IMR-90 (cell line): ENCODE data around the gene AMIGO3. TPM values are rescaled to one million over a fixed set of nuclear protein-coding genes. Genes with fewer than 3 reads are reported as not detected.

Experiments used
- ATAC-seq: fragments of 200-7000 bp; cut with Tn5 transposase; 2 replicates; pipeline ENCODE4 v1.9.1; 2020; ENCODE audit warnings: low read depth, mild to moderate bottlenecking, moderate library complexity
- BruUV-seq: library from RNA; stranded (reverse); fragments of 400-500 nt; replicated peaks from 2 replicates; lab custom pipeline; 2021; lab: Mats Ljungman, UMichigan
- CTCF ChIA-PET: fragments of 300-600 bp; formaldehyde crosslinking; extraction: SDS; loops from one replicate; lab custom pipeline; 2021; ENCODE audit warnings: antibody characterized with exemption; lab: Yijun Ruan, JAX
- POLR2A ChIA-PET: fragments of 300-600 bp; sonication (Branson Sonifier 250); formaldehyde crosslinking; loops from one replicate; lab custom pipeline; 2022; ENCODE audit warnings: antibody characterized with exemption; ENCODE audit not compliant: unreplicated experiment; lab: Charles Lee
- DNase-seq: peaks from one replicate; pipeline ENCODE4 v3.0.0; 2013
- H2AFZ ChIP-seq: replicated peaks from 2 replicates; pipeline ENCODE3; 2013; ENCODE audit warnings: low read length, mild to moderate bottlenecking; ENCODE audit not compliant: poor library complexity
- H2AK5ac ChIP-seq: 2 replicates; pipeline ENCODE4 v1.6.1; 2013; ENCODE audit warnings: low read depth, low read length, inconsistent platforms
- H2AK9ac ChIP-seq: replicated peaks from 2 replicates; pipeline ENCODE3; 2013; ENCODE audit warnings: mild to moderate bottlenecking, low read depth, low read length, moderate library complexity; ENCODE audit not compliant: poor library complexity
- H2BK120ac ChIP-seq: 2 replicates; pipeline ENCODE4 v1.6.1; 2013; ENCODE audit warnings: low read depth, low read length, inconsistent platforms
- H2BK15ac ChIP-seq: 3 replicates; pipeline ENCODE4 v1.6.1; 2013; ENCODE audit warnings: low read depth, low read length, inconsistent platforms
- H2BK20ac ChIP-seq: 2 replicates; pipeline ENCODE4 v1.6.1; 2013; ENCODE audit warnings: low read depth, mild to moderate bottlenecking, inconsistent platforms, low read length, moderate library complexity
- H2BK5ac ChIP-seq: 2 replicates; pipeline ENCODE4 v1.6.1; 2013; ENCODE audit warnings: mild to moderate bottlenecking, low read depth, low read length, inconsistent platforms; ENCODE audit not compliant: poor library complexity, severe bottlenecking
- H3K14ac ChIP-seq: replicated peaks from 2 replicates; pipeline ENCODE4 v1.6.1; 2013; ENCODE audit warnings: low read depth, low read length, inconsistent platforms
- H3K18ac ChIP-seq: 2 replicates; pipeline ENCODE4 v1.6.1; 2013; ENCODE audit warnings: low read depth, low read length, control low read depth
- H3K23ac ChIP-seq: 2 replicates; pipeline ENCODE4 v1.6.1; 2013; ENCODE audit warnings: low read depth, low read length, inconsistent platforms
- H3K27ac ChIP-seq: 2 replicates; pipeline ENCODE4 v1.5.1; 2013; ENCODE audit warnings: mild to moderate bottlenecking, control low read depth, low read length; ENCODE audit not compliant: insufficient read depth
- H3K27me3 ChIP-seq: 2 replicates; pipeline ENCODE4 v1.6.1; 2013; ENCODE audit warnings: low read length; ENCODE audit not compliant: control insufficient read depth, insufficient read depth
- H3K36me3 ChIP-seq: 2 replicates; pipeline ENCODE4 v1.6.1; 2013; ENCODE audit warnings: low read length, mixed read lengths; ENCODE audit not compliant: control insufficient read depth, insufficient read depth
- H3K4ac ChIP-seq: 2 replicates; pipeline ENCODE4 v1.6.1; 2013; ENCODE audit warnings: low read depth, low read length, inconsistent platforms
- H3K4me1 ChIP-seq: 2 replicates; pipeline ENCODE4 v1.6.1; 2013; ENCODE audit warnings: low read length, mixed read lengths; ENCODE audit not compliant: control insufficient read depth, insufficient read depth
- H3K4me2 ChIP-seq: 2 replicates; pipeline ENCODE4 v1.6.1; 2013; ENCODE audit warnings: low read depth, mild to moderate bottlenecking, control low read depth, low read length, moderate library complexity
- H3K4me3 ChIP-seq: 2 replicates; pipeline ENCODE4 v1.5.1; 2013; ENCODE audit warnings: low read depth, mild to moderate bottlenecking, control low read depth, low read length, moderate library complexity; ENCODE audit not compliant: insufficient read depth
- H3K56ac ChIP-seq: 2 replicates; pipeline ENCODE4 v1.6.1; 2013; ENCODE audit warnings: low read length, inconsistent platforms; ENCODE audit not compliant: insufficient read depth; ENCODE audit errors: extremely low read depth
- H3K79me1 ChIP-seq, 2 experiments: 2 replicates each; pipeline ENCODE4 v1.6.1; 2013; ENCODE audit warnings: low read length in 2 of 2, inconsistent platforms in 1 of 2, low read depth in 1 of 2
- H3K9ac ChIP-seq: 2 replicates; pipeline ENCODE4 v1.6.1; 2013; ENCODE audit warnings: low read depth, low read length, control low read depth
- H3K9me1 ChIP-seq: 2 replicates; pipeline ENCODE4 v1.6.1; 2013; ENCODE audit warnings: low read length, inconsistent platforms; ENCODE audit not compliant: insufficient read depth
- H3K9me3 ChIP-seq: 2 replicates; pipeline ENCODE4 v1.6.1; 2013; ENCODE audit warnings: low read length; ENCODE audit not compliant: control insufficient read depth, insufficient read depth
- H4K20me1 ChIP-seq: 2 replicates; pipeline ENCODE4 v1.6.1; 2013; ENCODE audit warnings: low read length, inconsistent platforms; ENCODE audit not compliant: insufficient read depth
- H4K5ac ChIP-seq: 2 replicates; pipeline ENCODE4 v1.6.1; 2013; ENCODE audit warnings: mild to moderate bottlenecking, low read depth, low read length, control low read depth
- H4K8ac ChIP-seq, 2 experiments: 2 replicates each; pipeline ENCODE4 v1.6.1; 2013; ENCODE audit warnings: low read depth in 2 of 2, low read length in 2 of 2, control low read depth in 1 of 2, inconsistent platforms in 1 of 2
- H4K91ac ChIP-seq: 2 replicates; pipeline ENCODE4 v1.6.1; 2013; ENCODE audit warnings: low read depth, low read length, inconsistent platforms; ENCODE audit not compliant: insufficient read depth
- BHLHE40 ChIP-seq: fragments of 150-350 bp; IDR thresholded peaks from 2 replicates; pipeline ENCODE4 v1.6.1; 2016; ENCODE audit warnings: mild to moderate bottlenecking, low read depth, low read length
- CEBPB ChIP-seq: IDR thresholded peaks from 2 replicates; pipeline ENCODE4 v1.6.1; 2012; ENCODE audit warnings: low read depth, low read length, improper control_type of control experiment
- CHD1 ChIP-seq: IDR thresholded peaks from 2 replicates; pipeline ENCODE4 v1.6.1; 2012; ENCODE audit warnings: low read depth, low read length, improper control_type of control experiment
- FOS ChIP-seq: fragments of 150-350 bp; IDR thresholded peaks from 2 replicates; pipeline ENCODE4 v1.6.1; 2016; ENCODE audit warnings: low read depth, low read length
- MAFK ChIP-seq: IDR thresholded peaks from 2 replicates; pipeline ENCODE4 v1.6.1; 2012; ENCODE audit warnings: low read depth, low read length, improper control_type of control experiment
- MAZ ChIP-seq: IDR thresholded peaks from 2 replicates; pipeline ENCODE4 v1.6.1; 2012; ENCODE audit warnings: low read depth, mild to moderate bottlenecking, low read length, improper control_type of control experiment, moderate library complexity, borderline replicate concordance
- MXI1 ChIP-seq: IDR thresholded peaks from 2 replicates; pipeline ENCODE4 v1.6.1; 2012; ENCODE audit warnings: low read depth, mild to moderate bottlenecking, low read length, moderate library complexity, borderline replicate concordance
- NFE2L2 ChIP-seq: fragments of 150-350 bp; IDR thresholded peaks from 2 replicates; pipeline ENCODE4 v1.6.1; 2016; ENCODE audit warnings: low read depth, mild to moderate bottlenecking, low read length
- POLR2A ChIP-seq: IDR thresholded peaks from 2 replicates; pipeline ENCODE4 v1.6.1; 2012; ENCODE audit warnings: mild to moderate bottlenecking, low read depth, low read length
- RAD21 ChIP-seq: IDR thresholded peaks from 2 replicates; pipeline ENCODE4 v1.6.1; 2012; ENCODE audit warnings: low read length, improper control_type of control experiment
- RCOR1 ChIP-seq: IDR thresholded peaks from 2 replicates; pipeline ENCODE4 v1.6.1; 2012; ENCODE audit warnings: mild to moderate bottlenecking, low read length, improper control_type of control experiment; ENCODE audit not compliant: insufficient replicate concordance
- RFX5 ChIP-seq: IDR thresholded peaks from 2 replicates; pipeline ENCODE4 v1.8.0; 2012; ENCODE audit warnings: low read depth, mild to moderate bottlenecking, low read length, moderate library complexity
- SMC3 ChIP-seq: fragments of 150-350 bp; IDR thresholded peaks from 2 replicates; pipeline ENCODE4 v1.6.1; 2016; ENCODE audit warnings: low read depth, mild to moderate bottlenecking, antibody characterized with exemption, low read length, moderate library complexity
- WGBS, 2 experiments: methylation state at CpG; one replicate each; pipeline versions ENCODE4 v1.1.5 to v1.1.7; 2013; ENCODE audit warnings: missing lambda C conversion rate in 2 of 2; ENCODE audit not compliant: insufficient read length in 1 of 2; ENCODE audit errors: extremely low coverage in 2 of 2; 5-methylcytosine and 5-hydroxymethylcytosine counted together
- dilution Hi-C: fragments of 300-500 bp; cut with HindIII; formaldehyde crosslinking; loops from one replicate; pipeline ENCODE4 v1.14.3; 2018; ENCODE audit warnings: low sequenced_read_pairs; ENCODE audit not compliant: unreplicated experiment
- in situ Hi-C: fragments of 300-500 bp; cut with MboI; formaldehyde crosslinking; loops from 3 replicates; pipeline ENCODE4 v1.14.3; 2019; ENCODE audit warnings: low sequenced_read_pairs, inconsistent platforms, mixed read lengths
- intact Hi-C: fragments of 100-400 bp; cut with micrococcal nuclease; formaldehyde crosslinking; loops from 2 replicates; pipeline ENCODE4 v1.10.0; 2022
- polyA plus RNA-seq, 3 experiments: library from polyadenylated mRNA; depleted of rRNA; stranded (reverse); fragments of >200 nt; gene quantifications; 2 replicates each; pipeline ENCODE4 v1.2.3, GENCODE V29; 2012; ENCODE audit warnings: low replicate concordance in 1 of 3
- total RNA-seq: library from RNA; depleted of rRNA; stranded (reverse); fragments of >200 nt; gene quantifications from 2 replicates; pipeline ENCODE4 v1.2.3, GENCODE V29; 2012
- TF ChIP-seq, protein P1 (sequence below): conservative IDR thresholded peaks from 2 replicates; pipeline ENCODE4 v1.5.1; 2012; ENCODE audit warnings: mild to moderate bottlenecking, low read depth, low read length, improper control_type of control experiment
- TF ChIP-seq, protein P2 (sequence below): fragments of 150-350 bp; IDR thresholded peaks from 2 replicates; pipeline ENCODE4 v1.6.1; 2017; ENCODE audit warnings: mild to moderate bottlenecking, antibody characterized with exemption, low read length, low read depth
- TF ChIP-seq, protein P3 (sequence below): fragments of 150-350 bp; IDR thresholded peaks from 2 replicates; pipeline ENCODE4 v1.6.1; 2016; ENCODE audit warnings: low read depth, mild to moderate bottlenecking, low read length, moderate library complexity, borderline replicate concordance

The AMIGO3 gene
- total and polyA plus RNA-seq, 2 of the 4 experiments (the other 2 are of a cell fraction) = 1.5 TPM; not detected in 1

DNA sequence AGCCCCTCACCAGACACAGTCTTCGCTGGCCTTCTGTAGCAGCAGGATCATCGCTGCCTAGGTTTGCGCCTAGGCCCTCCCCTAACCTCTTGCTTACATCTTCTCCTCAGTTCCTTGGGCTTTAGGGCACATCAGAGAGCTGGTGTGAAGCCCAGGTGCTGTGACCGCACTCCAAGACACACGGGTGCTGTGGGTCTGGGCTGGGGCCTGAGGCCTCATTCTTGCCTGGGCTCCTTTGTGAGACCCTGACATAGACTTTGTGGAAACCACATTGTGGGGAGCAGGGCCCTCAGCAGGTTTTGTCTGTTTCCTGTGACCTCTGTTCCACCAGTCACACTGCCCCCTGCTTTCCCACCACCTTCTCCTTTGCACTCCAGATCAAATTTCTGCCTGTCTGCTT lies 8.0 kb downstream of the AMIGO3 start:
- Histone ChIP-seq H3K79me1 (no peaks in the 10 kb centered on the region), H2BK120ac (no peak overlapping the region), H2AK5ac (no peak overlapping the region), H2BK20ac (no peak overlapping the region), H2AK9ac (no peak overlapping the region), H3K9me1 (no peaks in the 10 kb centered on the region; the same call in 1 of the 2 replicates), H3K9me3 (no peaks in the 10 kb centered on the region), H4K91ac (no peak overlapping the region), H3K14ac (no peak overlapping the region), H4K5ac (no peak overlapping the region), H3K36me3 (peaks cover 16% of the 10 kb centered on the region; the same call in 1 of the 2 replicates), H3K23ac (no peak overlapping the region), H3K56ac (no peak overlapping the region), H2BK5ac (no peak overlapping the region), H4K8ac (no peak overlapping the region), H2AFZ (no peak overlapping the region), H3K27ac (no peak overlapping the region), H3K9ac (no peak overlapping the region), H3K4ac (no peak overlapping the region), H3K4me3 (no peak overlapping the region), H3K4me2 (no peak overlapping the region), H2BK15ac (no peak overlapping the region), H3K27me3 (no peaks in the 10 kb centered on the region), H3K18ac (no peak overlapping the region), H4K20me1 (no peaks in the 10 kb centered on the region), H3K4me1 (no peaks in the 10 kb centered on the region)
- no peak for DNase-seq
- dilution Hi-C loops = no loop called here
- intact Hi-C loops = no loop called here
- no TSS peak for BruUV-seq
- TF ChIP-seq FOS (no peak), RFX5 (no peak), CEBPB (no peak), BHLHE40 (no peak), MAFK (no peak), CHD1 (no peak), RCOR1 (no peak), MAZ (no peak), RAD21 (no peak), SMC3 (no peak), POLR2A (no peak), MXI1 (no peak), NFE2L2 (no peak)
- TF ChIP-seq, protein P1, sequence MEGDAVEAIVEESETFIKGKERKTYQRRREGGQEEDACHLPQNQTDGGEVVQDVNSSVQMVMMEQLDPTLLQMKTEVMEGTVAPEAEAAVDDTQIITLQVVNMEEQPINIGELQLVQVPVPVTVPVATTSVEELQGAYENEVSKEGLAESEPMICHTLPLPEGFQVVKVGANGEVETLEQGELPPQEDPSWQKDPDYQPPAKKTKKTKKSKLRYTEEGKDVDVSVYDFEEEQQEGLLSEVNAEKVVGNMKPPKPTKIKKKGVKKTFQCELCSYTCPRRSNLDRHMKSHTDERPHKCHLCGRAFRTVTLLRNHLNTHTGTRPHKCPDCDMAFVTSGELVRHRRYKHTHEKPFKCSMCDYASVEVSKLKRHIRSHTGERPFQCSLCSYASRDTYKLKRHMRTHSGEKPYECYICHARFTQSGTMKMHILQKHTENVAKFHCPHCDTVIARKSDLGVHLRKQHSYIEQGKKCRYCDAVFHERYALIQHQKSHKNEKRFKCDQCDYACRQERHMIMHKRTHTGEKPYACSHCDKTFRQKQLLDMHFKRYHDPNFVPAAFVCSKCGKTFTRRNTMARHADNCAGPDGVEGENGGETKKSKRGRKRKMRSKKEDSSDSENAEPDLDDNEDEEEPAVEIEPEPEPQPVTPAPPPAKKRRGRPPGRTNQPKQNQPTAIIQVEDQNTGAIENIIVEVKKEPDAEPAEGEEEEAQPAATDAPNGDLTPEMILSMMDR = no peak
- TF ChIP-seq, protein P2, sequence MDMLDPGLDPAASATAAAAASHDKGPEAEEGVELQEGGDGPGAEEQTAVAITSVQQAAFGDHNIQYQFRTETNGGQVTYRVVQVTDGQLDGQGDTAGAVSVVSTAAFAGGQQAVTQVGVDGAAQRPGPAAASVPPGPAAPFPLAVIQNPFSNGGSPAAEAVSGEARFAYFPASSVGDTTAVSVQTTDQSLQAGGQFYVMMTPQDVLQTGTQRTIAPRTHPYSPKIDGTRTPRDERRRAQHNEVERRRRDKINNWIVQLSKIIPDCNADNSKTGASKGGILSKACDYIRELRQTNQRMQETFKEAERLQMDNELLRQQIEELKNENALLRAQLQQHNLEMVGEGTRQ = no peak
- TF ChIP-seq, protein P3, sequence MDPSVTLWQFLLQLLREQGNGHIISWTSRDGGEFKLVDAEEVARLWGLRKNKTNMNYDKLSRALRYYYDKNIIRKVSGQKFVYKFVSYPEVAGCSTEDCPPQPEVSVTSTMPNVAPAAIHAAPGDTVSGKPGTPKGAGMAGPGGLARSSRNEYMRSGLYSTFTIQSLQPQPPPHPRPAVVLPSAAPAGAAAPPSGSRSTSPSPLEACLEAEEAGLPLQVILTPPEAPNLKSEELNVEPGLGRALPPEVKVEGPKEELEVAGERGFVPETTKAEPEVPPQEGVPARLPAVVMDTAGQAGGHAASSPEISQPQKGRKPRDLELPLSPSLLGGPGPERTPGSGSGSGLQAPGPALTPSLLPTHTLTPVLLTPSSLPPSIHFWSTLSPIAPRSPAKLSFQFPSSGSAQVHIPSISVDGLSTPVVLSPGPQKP = no peak
- in situ Hi-C loops = no loop called here
- ChIA-PET CTCF (no interaction called here), POLR2A (no interaction called here)
- WGBS, 2 experiments = no CpG with 5 or more reads among the region's 5 CpGs
- no peak for ATAC-seq
